Stimulated activated CD4-positive, alpha-beta T cell treated with anti-CD3 and anti-CD28 coated beads, Interleukin-12 subunit alpha, Interleukin-12 subunit beta, amount 100 ng/mL, for 48 hours (primary cell): ENCODE measurements around the gene BUB1B.

Source experiments
- DNase-seq, 3 donors: peaks; one replicate each; pipeline ENCODE4 v3.0.0-alpha.2; 2020; ENCODE audit warnings: low read depth in 2 of 3, low spot score in 1 of 3

BUB1B gene

GRCh38 chr15:40239693-40240618 lies 79.1 kb downstream of the BUB1B start:
- no peak for DNase-seq

DNA sequence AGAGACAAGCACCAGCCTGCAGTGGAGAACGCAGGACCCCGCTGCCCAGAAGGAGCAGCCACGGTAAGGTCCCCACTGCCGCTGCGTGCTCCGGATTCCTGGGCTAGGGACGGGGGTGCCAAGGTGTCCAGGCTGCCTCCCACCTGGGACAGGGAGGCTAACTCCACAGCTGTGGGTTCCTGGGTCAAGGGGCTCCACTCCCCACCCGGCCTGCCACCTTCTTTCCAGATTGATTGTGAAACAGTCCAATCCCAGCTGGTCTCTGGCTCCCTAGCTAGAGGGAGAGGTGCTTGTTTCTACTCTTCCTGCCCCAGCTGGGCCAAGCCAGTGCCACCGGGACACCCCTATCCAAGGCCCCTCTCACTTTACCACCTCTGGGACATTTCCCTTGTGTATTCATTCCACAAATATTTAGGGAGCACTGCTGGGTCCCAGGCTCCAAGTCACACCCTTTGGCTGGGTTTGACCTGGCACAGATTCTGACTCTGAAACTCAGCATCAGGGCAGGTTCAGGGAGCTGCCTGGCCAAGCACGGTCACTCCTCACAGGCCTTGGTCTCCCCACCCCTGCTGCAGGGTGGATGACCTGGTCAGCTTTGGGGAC lies 79.9 kb downstream of the BUB1B start:
- DNase-seq = no peak

DNA sequence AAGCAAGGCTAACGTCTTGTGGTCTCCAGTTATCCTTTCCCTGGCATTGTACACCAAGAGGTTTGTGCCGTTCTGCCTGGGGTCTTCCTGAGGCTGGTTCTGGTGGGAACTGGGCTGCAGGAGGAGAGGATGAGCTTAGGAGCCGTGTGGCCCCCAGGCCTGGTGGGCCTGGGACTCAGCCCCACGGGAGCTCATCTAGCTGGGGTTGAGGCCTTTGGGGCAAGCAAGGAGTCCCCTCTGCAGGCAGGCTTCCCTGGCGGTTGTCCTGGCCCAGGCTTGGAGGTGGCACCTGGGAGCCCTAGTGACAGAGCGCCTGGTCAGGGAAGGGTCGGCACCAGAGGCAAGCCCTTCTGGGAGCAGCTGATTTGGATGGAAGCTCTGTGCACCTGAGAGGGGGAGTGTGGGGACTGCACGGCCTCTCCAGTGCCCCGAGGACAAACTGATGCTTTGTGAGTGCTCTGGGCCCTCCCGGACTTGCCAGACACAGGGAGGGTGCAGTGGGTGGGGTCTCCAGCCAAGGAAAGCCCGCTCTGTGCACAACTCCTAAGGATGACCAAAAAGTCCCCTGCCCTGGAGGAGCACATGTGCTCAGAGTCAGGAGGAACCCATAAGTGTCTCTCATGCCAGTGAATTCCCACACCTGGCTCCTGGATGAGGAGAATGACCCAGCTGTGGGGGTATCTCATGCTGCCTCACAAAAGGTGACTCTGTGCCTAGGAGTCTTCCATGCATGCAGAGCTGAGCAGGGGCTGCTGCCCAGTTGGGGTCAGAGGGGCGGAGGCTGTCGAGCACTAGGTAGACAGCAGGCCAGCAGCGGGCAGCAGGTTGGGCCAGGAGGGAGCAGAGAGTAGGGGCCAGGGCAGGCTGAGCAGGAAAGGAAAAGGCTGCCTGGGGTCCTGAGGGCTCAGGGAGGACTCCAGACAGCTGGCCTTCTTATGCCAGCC lies 80.7 kb downstream of the BUB1B start:
- DNase-seq = no peak

- DNase-seq = no peak
Observed at GRCh38 chr15:40242213-40242599, 81.3 kb downstream of the BUB1B start.

DNA sequence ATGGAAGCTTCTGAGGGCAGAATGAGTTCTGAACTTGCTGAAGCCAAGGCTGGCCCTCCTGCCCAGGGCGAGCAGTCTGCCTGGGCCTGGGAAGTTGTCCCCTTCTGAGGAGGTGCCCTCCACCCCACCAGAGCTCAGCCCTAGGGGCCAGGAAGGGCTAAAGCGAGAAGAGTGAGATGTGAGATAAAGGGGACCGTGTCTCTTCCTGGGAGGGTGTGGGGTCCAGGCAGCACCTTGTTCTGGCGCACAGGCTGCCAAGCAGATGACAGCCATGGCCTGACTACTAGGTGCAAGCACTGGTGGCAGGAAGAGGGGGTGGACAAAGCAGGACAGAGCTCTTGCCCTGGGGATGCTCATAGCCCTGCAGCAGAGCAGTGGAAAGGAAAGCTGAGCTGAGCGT lies 81.7 kb downstream of the BUB1B start:
- DNase-seq = no peak

GRCh38 chr15:40243126-40243810 lies 82.4 kb downstream of the BUB1B start:
- no peak for DNase-seq

DNA sequence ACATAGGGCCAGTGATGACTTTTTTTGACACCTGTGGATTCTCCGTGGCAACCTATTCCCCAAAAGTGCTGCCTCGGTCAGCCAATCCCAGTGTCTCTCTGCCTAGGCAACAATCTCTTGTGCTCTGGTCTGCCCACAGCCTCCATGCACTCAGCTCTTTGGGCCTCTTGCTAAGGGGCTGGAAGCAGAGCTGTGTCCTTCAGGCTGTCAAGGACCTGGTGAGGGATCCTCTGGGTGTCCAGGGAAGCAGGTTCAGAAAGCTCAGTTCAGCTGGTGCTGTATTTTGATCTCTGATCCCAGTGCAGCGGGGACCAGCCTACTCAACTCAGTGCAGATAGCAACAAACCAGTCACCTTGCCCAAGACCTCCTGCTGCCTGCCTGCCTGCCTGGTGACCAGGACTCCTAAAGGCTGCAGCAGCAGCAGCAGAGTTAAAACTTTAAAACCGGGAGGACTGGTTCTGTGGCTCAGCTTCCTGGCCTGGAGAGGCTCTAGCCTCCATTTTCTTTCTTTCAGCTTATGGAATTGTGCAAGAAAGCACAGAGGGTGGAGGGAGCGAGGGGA lies 84.2 kb downstream of the BUB1B start:
- DNase-seq = no peak

GRCh38 chr15:40245666-40246450 lies 85.0 kb downstream of the BUB1B start:
- no peak for DNase-seq

DNA sequence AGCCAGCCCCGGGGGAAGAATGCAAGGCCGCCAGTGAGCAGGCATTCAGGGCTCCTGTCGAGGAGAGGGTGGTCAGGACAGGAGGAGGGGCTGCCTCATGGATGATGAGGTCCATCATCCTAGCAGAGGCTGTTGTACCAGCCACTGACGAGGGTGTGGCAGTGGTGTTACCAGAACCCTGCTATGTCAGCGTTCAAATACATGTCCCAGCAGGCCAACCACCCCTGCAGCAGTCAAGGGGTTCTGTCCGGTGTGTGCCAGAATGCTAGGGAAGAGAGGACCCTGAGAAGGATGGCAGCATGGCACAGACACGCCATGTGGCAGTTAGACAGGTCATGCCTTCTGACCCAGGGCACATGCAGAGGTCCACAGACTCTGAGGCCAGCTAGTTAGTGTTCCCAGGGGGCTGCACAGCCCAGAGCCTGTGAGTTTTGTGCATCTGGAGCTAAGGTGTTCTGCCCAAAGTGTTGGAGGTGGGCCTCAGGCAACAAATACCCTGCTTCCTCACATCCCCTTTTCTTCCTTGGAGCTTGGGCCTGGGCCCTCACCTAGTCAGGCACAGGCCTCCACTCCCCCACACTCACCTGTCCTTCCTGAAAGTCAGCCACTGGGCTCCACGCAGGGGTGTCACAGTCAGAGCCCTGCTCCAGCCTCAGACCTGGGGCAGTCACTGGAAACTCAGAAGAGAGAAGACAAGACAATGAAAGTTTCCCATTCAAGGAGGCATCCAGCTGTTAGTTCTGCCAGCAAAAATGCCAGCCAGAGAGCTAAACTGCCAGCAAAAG lies 85.8 kb downstream of the BUB1B start:
- no peak for DNase-seq

DNA sequence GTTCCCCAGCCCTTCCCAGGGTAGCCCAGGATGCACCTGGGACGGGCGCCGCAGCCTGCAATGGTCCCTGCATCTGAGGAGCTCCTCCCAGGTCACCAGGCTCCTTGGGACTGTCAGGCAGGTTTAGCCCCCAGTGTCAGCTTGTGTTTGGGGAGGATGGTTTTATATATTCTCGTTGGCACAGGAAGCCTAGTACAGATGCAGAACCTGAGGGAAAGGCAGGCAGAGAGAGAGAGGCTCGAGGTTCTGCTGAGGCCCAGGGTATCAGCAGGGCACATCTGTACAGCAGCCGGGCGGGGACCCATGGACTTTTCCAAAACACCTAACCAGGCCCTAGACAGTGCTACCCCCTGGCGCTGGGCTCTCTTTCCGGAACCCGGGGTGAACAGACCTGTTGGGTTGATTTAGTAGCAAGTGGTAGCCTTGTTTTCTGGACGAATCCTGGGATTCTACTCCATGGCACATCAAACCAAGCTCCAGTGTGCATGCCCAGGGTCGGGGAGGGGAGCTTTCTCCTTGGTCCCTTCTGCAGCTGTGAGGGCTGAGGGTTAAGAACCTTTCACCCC lies 86.6 kb downstream of the BUB1B start:
- no peak for DNase-seq

- no peak for DNase-seq
Observed at GRCh38 chr15:40248006-40248783, 87.3 kb downstream of the BUB1B start.

DNA sequence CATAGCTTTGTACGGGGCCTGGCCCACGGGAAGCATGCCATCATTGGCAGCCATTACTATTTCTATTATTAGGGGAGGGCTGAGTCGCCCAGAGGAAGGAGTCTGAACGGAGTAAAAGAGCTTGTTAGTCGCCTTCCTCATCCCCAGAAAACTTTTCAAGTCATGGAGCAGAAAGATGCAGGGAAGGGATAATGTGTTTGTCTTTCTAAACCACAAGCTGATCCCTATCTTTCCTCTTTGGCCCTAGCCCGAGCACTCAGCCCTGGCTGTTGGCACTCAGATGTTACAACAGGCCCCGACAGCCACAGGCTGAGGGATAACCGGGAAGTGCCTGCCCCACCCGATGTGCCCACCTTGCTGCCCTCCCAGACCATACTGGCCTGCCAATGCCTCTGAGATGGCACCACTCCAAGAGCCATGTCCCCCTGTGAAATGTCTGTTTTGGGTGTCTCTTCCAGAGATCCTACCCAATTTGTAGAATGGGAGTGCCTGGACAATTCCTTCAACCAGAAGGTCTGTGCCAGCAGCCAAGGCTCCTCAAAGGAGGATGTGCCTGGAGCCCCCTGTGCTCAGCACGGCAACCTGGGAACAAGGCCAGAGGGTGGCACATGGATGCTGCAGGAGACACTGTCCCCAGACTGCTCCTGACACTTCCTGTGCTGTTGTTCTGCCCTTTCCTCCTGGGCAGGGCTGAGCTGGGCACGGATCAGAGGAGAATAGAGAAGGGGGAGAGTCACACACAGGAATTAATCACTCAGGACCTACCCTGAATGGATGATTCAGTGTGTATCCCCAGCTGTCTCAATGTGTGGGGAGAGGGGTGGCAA lies 88.8 kb downstream of the BUB1B start:
- no peak for DNase-seq

GRCh38 chr15:40250304-40250656 lies 89.4 kb downstream of the BUB1B start:
- no peak for DNase-seq

- DNase-seq = no peak
Observed at GRCh38 chr15:40250771-40251483, 90.1 kb downstream of the BUB1B start.

- no peak for DNase-seq
Observed at GRCh38 chr15:40251486-40252140, 90.7 kb downstream of the BUB1B start.

DNA sequence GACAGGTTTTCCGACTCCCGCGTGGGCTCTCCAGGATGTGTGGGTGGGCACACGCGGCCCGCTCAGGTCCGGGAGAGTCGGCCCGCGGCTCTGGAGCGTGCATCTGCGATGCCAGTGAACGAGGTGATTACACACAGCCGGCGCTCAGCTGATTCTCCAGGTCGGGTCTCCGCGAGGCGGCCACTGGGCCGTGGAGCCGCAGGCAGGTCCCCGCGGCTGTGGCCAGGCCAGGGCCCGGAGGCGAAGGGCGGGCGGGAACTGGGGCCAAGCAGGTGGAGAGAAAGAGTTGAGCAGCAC lies 91.2 kb downstream of the BUB1B start:
- DNase-seq = no peak
